Tibial nerve (tissue), 4 donors: ENCODE results near the gene SENP7. TPM values are rescaled to one million over a fixed set of nuclear protein-coding genes. Genes with fewer than 3 reads are reported as not detected.

Experiments
- DNase-seq, 2 donors: peaks; one replicate each; pipeline ENCODE4 v3.0.0-alpha.2; 2019; ENCODE audit warnings: low spot score in 2 of 2
- H3K27ac ChIP-seq, 4 donors: fragments of 200-600 bp; sonication (generic) in 3 of 4; one replicate each; pipeline ENCODE4 v1.5.1; 2017 to 2019; ENCODE audit warnings: mild to moderate bottlenecking in 1 of 4
- H3K27me3 ChIP-seq, 2 donors: fragments of 200-600 bp; sonication (generic) in 1 of 2; one replicate each; pipeline versions ENCODE4 v1.5.1 to v1.6.0; 2017 to 2019
- H3K36me3 ChIP-seq, 3 donors: fragments of 200-600 bp; sonication (generic); one replicate each; pipeline ENCODE4 v1.5.1; 2018 to 2019
- H3K4me1 ChIP-seq, 4 donors: fragments of 200-600 bp; sonication (generic) in 3 of 4; one replicate each; pipeline ENCODE4 v1.5.1; 2017 to 2019
- H3K4me3 ChIP-seq, 4 donors: fragments of 200-600 bp; sonication (generic) in 3 of 4; one replicate each; pipeline ENCODE4 v1.5.1; 2017 to 2019; ENCODE audit warnings: mild to moderate bottlenecking in 1 of 4, moderate library complexity in 1 of 4
- H3K9me3 ChIP-seq, 4 donors: fragments of 200-600 bp; sonication (generic) in 3 of 4; one replicate each; pipeline ENCODE4 v1.5.1; 2017 to 2019
- CTCF ChIP-seq, 5 experiments: fragments of 200-600 bp in 3 of 5; fragments of 450-650 bp in 2 of 5; sonication (generic) in 3 of 5; IDR thresholded peaks; one replicate each; pipeline ENCODE4 v1.5.1; 2016 to 2019; ENCODE audit warnings: antibody characterized with exemption in 5 of 5, mild to moderate bottlenecking in 3 of 5, moderate library complexity in 2 of 5
- EP300 ChIP-seq, 2 donors: sonication (generic); formaldehyde crosslinking; IDR thresholded peaks; one replicate each; pipeline ENCODE4 v1.6.1; 2017; ENCODE audit warnings: antibody characterized with exemption in 2 of 2, mild to moderate bottlenecking in 1 of 2
- POLR2A ChIP-seq, 2 donors: fragments of 450-650 bp; IDR thresholded peaks; one replicate each; pipeline ENCODE4 v1.6.1; 2017; ENCODE audit warnings: antibody characterized with exemption in 2 of 2, mild to moderate bottlenecking in 2 of 2, moderate library complexity in 2 of 2
- WGBS, 2 donors: methylation state at CpG; one replicate each; pipeline ENCODE4 v1.1.5; 2018; 5-methylcytosine and 5-hydroxymethylcytosine counted together
- total RNA-seq, 4 donors: library from RNA; depleted of rRNA; stranded (reverse); fragments of >200 nt; gene quantifications; one replicate each; pipeline ENCODE4 v1.1.0, GENCODE V29; 2016

SENP7 gene
- total RNA-seq, 4 donors from 2014 or later: 26.1 to 40.0 (median 36.9) TPM

DNA sequence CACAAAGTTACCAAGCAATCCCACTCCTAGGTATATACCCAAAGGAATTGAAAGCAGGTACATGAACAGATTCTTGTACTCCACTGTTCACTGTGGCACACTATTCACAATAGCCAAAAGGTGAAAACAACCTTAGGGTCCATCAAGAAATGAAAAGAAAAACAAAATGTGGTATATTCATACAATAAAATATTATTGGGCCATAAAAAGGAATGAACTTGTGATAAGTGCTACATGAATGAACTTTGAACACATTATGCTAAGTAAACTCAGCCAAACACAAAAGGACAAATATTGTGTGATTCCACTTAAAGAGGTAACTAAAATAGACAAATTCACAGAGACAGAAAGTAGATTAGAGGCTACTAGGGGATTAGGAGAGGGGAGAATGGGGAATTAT is 137.4 kb downstream of the SENP7 start:
- Histone ChIP-seq H3K4me1 (peaks cover 0 to 8% (median 0%) of the 10 kb centered on the region in 4 donors), H3K27ac (no peak overlapping the region)

DNA sequence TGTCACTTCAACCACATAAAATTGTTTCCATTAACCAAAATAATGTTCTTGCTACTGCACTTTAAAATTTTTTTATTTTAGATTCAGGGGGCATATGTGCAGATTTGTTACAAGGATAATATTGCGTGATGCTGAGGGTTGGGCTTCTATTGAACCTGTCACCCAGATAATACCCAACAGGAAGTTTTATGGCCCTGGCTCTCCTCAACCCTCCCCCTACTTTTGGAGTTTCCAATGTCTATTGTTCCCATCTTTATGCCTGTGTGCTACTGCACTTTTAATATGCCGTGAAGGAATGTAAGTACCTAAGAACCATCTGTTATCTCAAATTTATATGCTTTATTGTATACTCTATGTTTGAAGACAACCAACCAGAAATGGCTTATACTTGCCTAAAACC is 150.6 kb downstream of the SENP7 start:
- H3K27me3 ChIP-seq: no peaks in the 10 kb centered on the region
- no peaks in the 10 kb centered on the region for H3K9me3 ChIP-seq
- peaks cover 0 to 54% (median 0%) of the 10 kb centered on the region in 3 donors for H3K36me3 ChIP-seq
- WGBS, 2 donors: 78 to 86% methylated on average over 2 of the region's 2 CpGs
- no peak for DNase-seq
- H3K4me1 ChIP-seq: no peaks in the 10 kb centered on the region
- no peak overlapping the region for H3K27ac ChIP-seq
- H3K4me3 ChIP-seq: no peak overlapping the region
- TF ChIP-seq EP300 (IDR thresholded peaks at IDR 0.05): no peak
- TF ChIP-seq POLR2A (IDR thresholded peaks at IDR 0.05): no peak
- TF ChIP-seq CTCF (IDR thresholded peaks at IDR 0.05): no peak

More for the DNA sequence above, 137.4 kb downstream of the SENP7 start:
- H3K27me3 ChIP-seq: no peaks in the 10 kb centered on the region
- no peak overlapping the region for H3K4me3 ChIP-seq
- DNase-seq: no peak
- peaks cover 0 to 13% (median 3%) of the 10 kb centered on the region in 4 donors for H3K9me3 ChIP-seq
- H3K36me3 ChIP-seq: peaks cover 0 to 7% (median 0%) of the 10 kb centered on the region in 3 donors
- no peak for TF ChIP-seq CTCF (IDR thresholded peaks at IDR 0.05)
- no peak for TF ChIP-seq EP300 (IDR thresholded peaks at IDR 0.05)
- TF ChIP-seq POLR2A (IDR thresholded peaks at IDR 0.05): no peak

GRCh38 chr3:101351829-101352228 is 161.2 kb downstream of the SENP7 start:
- H3K36me3 ChIP-seq: peaks cover 0 to 50% (median 0%) of the 10 kb centered on the region in 3 donors
- TF ChIP-seq CTCF (IDR thresholded peaks at IDR 0.05) (no peak), EP300 (IDR thresholded peaks at IDR 0.05) (no peak), POLR2A (IDR thresholded peaks at IDR 0.05) (no peak)
- no peak for DNase-seq
- peaks cover 0 to 5% (median 0%) of the 10 kb centered on the region in 4 donors for H3K9me3 ChIP-seq
- no peak overlapping the region for H3K27ac ChIP-seq
- no peaks in the 10 kb centered on the region for H3K27me3 ChIP-seq
- H3K4me3 ChIP-seq: no peak overlapping the region
- WGBS, 2 donors: 41 to 44% methylated on average over 1 of the region's 1 CpG
- H3K4me1 ChIP-seq: no peaks in the 10 kb centered on the region

DNA sequence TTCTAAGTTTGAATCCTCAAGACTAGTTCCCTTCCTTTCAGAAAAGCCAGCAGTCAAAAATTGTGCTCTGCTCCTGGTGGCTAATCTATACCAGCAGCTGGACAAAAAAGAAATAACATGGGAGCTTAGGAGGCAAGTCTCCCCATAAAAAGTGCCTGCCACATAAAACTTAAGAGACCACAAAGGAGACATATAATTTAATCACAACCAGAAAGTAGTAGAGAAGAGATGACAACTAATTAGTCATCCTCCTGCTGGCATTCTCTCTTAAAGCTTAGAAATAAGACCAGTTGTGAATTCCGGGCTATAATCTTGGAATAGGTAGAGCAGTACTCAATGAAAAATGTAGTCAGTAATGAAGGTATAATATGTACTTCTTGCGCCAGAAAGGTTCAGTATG is 172.4 kb downstream of the SENP7 start:
- H3K27ac ChIP-seq: no peak overlapping the region
- H3K4me3 ChIP-seq: no peak overlapping the region
- TF ChIP-seq CTCF (IDR thresholded peaks at IDR 0.05): no peak
- TF ChIP-seq POLR2A (IDR thresholded peaks at IDR 0.05): no peak
- no peak for TF ChIP-seq EP300 (IDR thresholded peaks at IDR 0.05)
- no peaks in the 10 kb centered on the region for H3K9me3 ChIP-seq
- peaks cover 0 to 71% (median 0%) of the 10 kb centered on the region in 3 donors for H3K36me3 ChIP-seq
- DNase-seq: no peak
- WGBS, 2 donors: 64 to 72% methylated on average over 2 of the region's 2 CpGs
- no peaks in the 10 kb centered on the region for H3K4me1 ChIP-seq
- H3K27me3 ChIP-seq: no peaks in the 10 kb centered on the region

GRCh38 chr3:101333883-101334282 is 179.1 kb downstream of the SENP7 start:
- Histone ChIP-seq H3K36me3 (peaks cover 0 to 39% (median 0%) of the 10 kb centered on the region in 3 donors), H3K27ac (no peak overlapping the region), H3K4me1 (no peaks in the 10 kb centered on the region), H3K27me3 (no peaks in the 10 kb centered on the region), H3K9me3 (no peaks in the 10 kb centered on the region), H3K4me3 (no peak overlapping the region)
- no peak for DNase-seq
- WGBS, 2 donors: 79 to 92% methylated on average over 6 to 7 of the region's 7 CpGs
- no peak for TF ChIP-seq POLR2A (IDR thresholded peaks at IDR 0.05)
- no peak for TF ChIP-seq EP300 (IDR thresholded peaks at IDR 0.05)
- TF ChIP-seq CTCF (IDR thresholded peaks at IDR 0.05): no peak
